IPS-20b (cell line): ENCODE measurements around the gene YES1.
A peak's percentile ranks its signal among the peaks of the same experiment; 100 is the strongest.

Source experiments
- H3K27ac ChIP-seq: one replicate; pipeline ENCODE4 v1.5.1; 2013; ENCODE audit warnings: low read length
- H3K27me3 ChIP-seq: 2 replicates; pipeline ENCODE4 v1.6.1; 2013; ENCODE audit warnings: mild to moderate bottlenecking, low read length, inconsistent platforms; ENCODE audit not compliant: insufficient read depth
- H3K36me3 ChIP-seq: 2 replicates; pipeline ENCODE4 v1.6.1; 2013; ENCODE audit warnings: low read depth, mild to moderate bottlenecking, inconsistent platforms, low read length, moderate library complexity; ENCODE audit not compliant: insufficient read depth
- H3K4me1 ChIP-seq: 2 replicates; pipeline ENCODE4 v1.6.1; 2013; ENCODE audit warnings: mild to moderate bottlenecking, control low read depth, inconsistent platforms, low read length, moderate library complexity; ENCODE audit not compliant: insufficient read depth
- H3K4me3 ChIP-seq: 2 replicates; pipeline ENCODE4 v1.5.1; 2013; ENCODE audit warnings: mild to moderate bottlenecking, low read length, inconsistent platforms
- H3K9ac ChIP-seq: 2 replicates; pipeline ENCODE4 v1.6.1; 2013; ENCODE audit warnings: low read depth, mild to moderate bottlenecking, inconsistent platforms, low read length, moderate library complexity
- H3K9me3 ChIP-seq: 2 replicates; pipeline ENCODE4 v1.6.1; 2013; ENCODE audit warnings: mild to moderate bottlenecking, low read depth, low read length, inconsistent platforms; ENCODE audit not compliant: insufficient read depth

Gene YES1

DNA sequence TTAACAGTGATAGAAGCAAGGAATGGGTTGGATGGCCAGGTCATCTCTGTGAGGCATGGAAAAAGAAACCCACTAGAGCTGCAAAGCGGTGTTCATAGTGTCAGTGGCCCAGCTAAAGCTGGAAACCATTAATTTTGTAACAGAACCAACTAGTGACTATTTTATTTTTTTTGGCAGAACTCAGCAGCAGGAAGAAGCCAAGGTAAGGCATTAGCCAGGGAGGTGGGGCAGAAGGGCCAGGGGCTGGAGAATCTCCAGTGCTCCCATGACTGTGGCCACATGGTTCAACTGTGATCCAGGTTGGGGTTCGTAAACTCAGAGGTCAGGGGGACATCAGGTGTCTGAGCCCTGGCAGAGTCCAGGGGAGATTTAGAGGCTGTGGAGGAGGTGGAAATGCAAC is 25.9 kb upstream of the YES1 start:
- no peak overlapping the region for H3K27ac ChIP-seq
- H3K4me1 ChIP-seq: peaks cover 4% of the 10 kb centered on the region; the same call in 1 of the 2 replicates
- no peak overlapping the region for H3K4me3 ChIP-seq
- H3K9me3 ChIP-seq: no peaks in the 10 kb centered on the region
- no peaks in the 10 kb centered on the region for H3K36me3 ChIP-seq
- H3K27me3 ChIP-seq: peaks cover 53% of the 10 kb centered on the region
- H3K9ac ChIP-seq: no peak overlapping the region

DNA sequence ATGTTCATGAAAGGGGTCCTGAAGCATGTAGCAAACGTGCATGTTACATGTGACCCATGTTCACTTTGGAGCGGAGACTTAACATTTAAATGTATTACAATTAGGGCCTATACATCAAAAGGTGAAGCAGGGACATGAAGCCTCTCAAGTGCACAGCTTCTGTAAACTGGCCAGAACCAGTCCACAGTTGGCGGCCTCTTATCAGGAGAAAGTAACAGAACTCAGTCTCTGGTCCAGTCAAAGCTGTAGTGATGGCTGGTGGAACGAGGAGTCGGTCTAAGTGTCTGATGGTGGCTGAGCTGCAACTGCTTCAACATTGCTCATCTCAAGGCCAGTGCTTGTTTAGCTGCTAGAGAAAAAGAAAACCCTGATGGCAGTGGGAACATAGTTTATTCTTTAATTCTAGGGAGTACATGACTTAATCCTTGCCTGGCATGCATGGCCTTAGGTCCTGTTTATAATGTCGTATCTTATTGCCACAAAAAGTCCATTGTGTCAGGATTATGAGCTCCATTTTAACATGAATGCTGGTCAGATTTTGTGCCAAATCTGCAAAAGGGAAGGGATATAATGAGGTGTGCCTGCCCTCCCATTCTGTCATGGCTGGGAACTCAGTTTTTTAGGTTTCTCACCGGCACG is 22.2 kb upstream of the YES1 start:
- Histone ChIP-seq H3K4me1 (peaks cover 8% of the 10 kb centered on the region; the same call in 1 of the 2 replicates), H3K36me3 (no peaks in the 10 kb centered on the region)

GRCh38 chr18:833197-833596 is 21.2 kb upstream of the YES1 start:
- no peaks in the 10 kb centered on the region for H3K9me3 ChIP-seq
- H3K9ac ChIP-seq: no peak overlapping the region
- peaks cover 9% of the 10 kb centered on the region for H3K27me3 ChIP-seq
- no peak overlapping the region for H3K27ac ChIP-seq
- H3K4me3 ChIP-seq: no peak overlapping the region
- peaks cover 8% of the 10 kb centered on the region; the same call in 1 of the 2 replicates for H3K4me1 ChIP-seq
- no peaks in the 10 kb centered on the region for H3K36me3 ChIP-seq

More for the DNA sequence above, 22.2 kb upstream of the YES1 start:
- Histone ChIP-seq H3K27me3 (peaks cover 19% of the 10 kb centered on the region), H3K9me3 (no peaks in the 10 kb centered on the region), H3K4me3 (no peak overlapping the region), H3K27ac (no peak overlapping the region), H3K9ac (no peak overlapping the region)

GRCh38 chr18:832085-832681 is 20.1 kb upstream of the YES1 start:
- H3K4me3 ChIP-seq: peak overlapping the region; percentile 49
- H3K27ac ChIP-seq: no peak overlapping the region
- H3K9ac ChIP-seq: no peak overlapping the region
- peaks cover 8% of the 10 kb centered on the region; the same call in 1 of the 2 replicates for H3K4me1 ChIP-seq
- H3K36me3 ChIP-seq: no peaks in the 10 kb centered on the region
- H3K9me3 ChIP-seq: no peaks in the 10 kb centered on the region
- no peaks in the 10 kb centered on the region for H3K27me3 ChIP-seq

- no peaks in the 10 kb centered on the region for H3K27me3 ChIP-seq
- peak overlapping the region; percentile 43; the same call in 1 of the 2 replicates for H3K9ac ChIP-seq
- H3K4me1 ChIP-seq: peaks cover 8% of the 10 kb centered on the region; the same call in 1 of the 2 replicates
- H3K36me3 ChIP-seq: no peaks in the 10 kb centered on the region
- H3K27ac ChIP-seq: no peak overlapping the region
- H3K9me3 ChIP-seq: no peaks in the 10 kb centered on the region
- peak overlapping the region; percentile 10 for H3K4me3 ChIP-seq
These were observed 18.4 kb upstream of the YES1 start for GRCh38 chr18:830315-830901.

DNA sequence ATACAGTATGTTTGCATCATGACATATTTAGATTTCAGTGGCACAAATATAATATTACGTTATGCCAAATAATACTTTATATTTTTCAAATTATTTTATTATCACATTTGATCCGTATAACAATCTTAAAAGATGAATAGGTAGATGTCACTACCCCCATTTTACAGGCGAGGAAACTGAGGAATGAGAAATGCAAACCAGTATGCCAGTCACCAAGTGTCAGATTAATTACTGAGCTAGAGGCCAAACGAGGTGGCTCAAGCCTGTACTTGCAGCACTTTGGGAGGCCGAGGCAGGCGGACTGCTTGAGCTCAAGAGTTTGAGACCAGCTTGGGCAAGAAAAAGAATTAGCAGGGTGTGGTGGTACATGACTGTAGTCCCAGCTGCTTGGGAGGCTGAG is 17.4 kb upstream of the YES1 start:
- Histone ChIP-seq H3K4me1 (peaks cover 8% of the 10 kb centered on the region; the same call in 1 of the 2 replicates), H3K27me3 (no peaks in the 10 kb centered on the region), H3K36me3 (no peaks in the 10 kb centered on the region), H3K27ac (no peak overlapping the region), H3K9me3 (no peaks in the 10 kb centered on the region), H3K9ac (peak overlapping the region; percentile 43; the same call in 1 of the 2 replicates), H3K4me3 (no peak overlapping the region)

- H3K36me3 ChIP-seq: no peaks in the 10 kb centered on the region
- H3K27ac ChIP-seq: no peak overlapping the region
- H3K4me3 ChIP-seq: no peak overlapping the region
- H3K9me3 ChIP-seq: no peaks in the 10 kb centered on the region
- peaks cover 8% of the 10 kb centered on the region; the same call in 1 of the 2 replicates for H3K4me1 ChIP-seq
- no peak overlapping the region for H3K9ac ChIP-seq
- no peaks in the 10 kb centered on the region for H3K27me3 ChIP-seq
These were observed 15.1 kb upstream of the YES1 start for GRCh38 chr18:827093-827677.

GRCh38 chr18:825891-826585 is 14.0 kb upstream of the YES1 start:
- Histone ChIP-seq H3K4me1 (peaks cover 8% of the 10 kb centered on the region), H3K4me3 (no peak overlapping the region), H3K9me3 (no peaks in the 10 kb centered on the region), H3K9ac (no peak overlapping the region), H3K27me3 (no peaks in the 10 kb centered on the region), H3K27ac (no peak overlapping the region), H3K36me3 (no peaks in the 10 kb centered on the region)

- H3K36me3 ChIP-seq: no peaks in the 10 kb centered on the region
- no peaks in the 10 kb centered on the region for H3K27me3 ChIP-seq
- no peak overlapping the region for H3K27ac ChIP-seq
- no peaks in the 10 kb centered on the region for H3K9me3 ChIP-seq
- no peak overlapping the region for H3K4me3 ChIP-seq
- no peak overlapping the region for H3K9ac ChIP-seq
- H3K4me1 ChIP-seq: no peaks in the 10 kb centered on the region; the same call in 1 of the 2 replicates
These were observed 12.1 kb upstream of the YES1 start for GRCh38 chr18:824179-824578.

DNA sequence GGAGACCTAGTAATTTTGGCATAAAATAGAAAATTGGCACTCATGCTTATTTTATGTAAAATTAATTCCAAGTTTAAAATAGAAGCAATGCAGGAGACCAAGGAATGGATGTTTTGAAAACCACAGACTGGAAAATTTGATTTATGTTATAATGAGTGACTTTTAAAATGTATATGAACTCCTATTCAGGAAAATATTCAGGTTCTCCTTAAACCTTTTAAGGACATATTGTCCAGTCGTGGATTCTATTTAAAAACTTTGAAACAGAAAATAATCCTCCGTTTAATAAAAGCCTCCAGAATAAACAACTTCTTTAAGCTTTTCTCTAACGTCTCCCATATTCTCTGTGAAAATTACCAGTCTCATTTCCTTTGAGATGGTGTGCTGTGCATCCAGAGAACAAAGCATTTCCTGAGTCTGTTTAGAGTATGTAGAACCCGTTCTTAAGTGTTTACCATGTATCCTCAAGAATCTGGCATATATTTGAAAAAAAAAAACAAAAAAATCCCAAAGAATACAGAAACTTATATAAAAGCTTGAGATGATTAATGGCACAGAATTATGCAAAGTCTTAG is 8.6 kb upstream of the YES1 start:
- no peak overlapping the region for H3K27ac ChIP-seq
- H3K4me1 ChIP-seq: no peaks in the 10 kb centered on the region; the same call in 1 of the 2 replicates
- no peaks in the 10 kb centered on the region for H3K9me3 ChIP-seq
- no peak overlapping the region for H3K9ac ChIP-seq
- H3K4me3 ChIP-seq: no peak overlapping the region
- no peaks in the 10 kb centered on the region for H3K27me3 ChIP-seq
- no peaks in the 10 kb centered on the region for H3K36me3 ChIP-seq

GRCh38 chr18:816869-817268 is 4.8 kb upstream of the YES1 start:
- Histone ChIP-seq H3K4me3 (no peak overlapping the region), H3K9me3 (no peaks in the 10 kb centered on the region), H3K27me3 (no peaks in the 10 kb centered on the region), H3K9ac (no peak overlapping the region), H3K4me1 (no peaks in the 10 kb centered on the region; the same call in none of the 2 replicates), H3K36me3 (no peaks in the 10 kb centered on the region), H3K27ac (no peak overlapping the region)
